T-helper 2 cell treated with Interferon-gamma antibody and Interleukin-4, amounts not matched to agents 5 μg/mL and 100 μg/mL, for 36 hours (primary cell): Measurements from ENCODE around the gene COL4A1.
"Not testable (repeated sequence)": the region's sequence is repeated elsewhere in the genome, so short reads cannot be mapped to it uniquely, and the experiment has no call there.

Source experiments
- DNase-seq: peaks from one replicate; pipeline ENCODE4 v3.0.0; 2021; ENCODE audit warnings: low spot score
- H3K27ac Mint-ChIP-seq: one replicate; pipeline ENCODE4 v1.8.0; 2021; ENCODE audit warnings: mild to moderate bottlenecking, mixed read lengths
- H3K27me3 Mint-ChIP-seq: one replicate; pipeline ENCODE4 v1.8.0; 2021; ENCODE audit warnings: low read depth, mixed read lengths
- H3K36me3 Mint-ChIP-seq: one replicate; pipeline ENCODE4 v1.8.0; 2021; ENCODE audit warnings: low read depth, mixed read lengths
- H3K4me1 Mint-ChIP-seq: one replicate; pipeline ENCODE4 v1.8.0; 2021; ENCODE audit warnings: low read depth, mixed read lengths
- H3K4me3 Mint-ChIP-seq: one replicate; pipeline ENCODE4 v1.8.0; 2022; ENCODE audit warnings: mild to moderate bottlenecking, moderate library complexity, mixed read lengths
- H3K9me3 Mint-ChIP-seq: one replicate; pipeline ENCODE4 v1.8.0; 2021; ENCODE audit warnings: mixed read lengths

COL4A1 gene

GRCh38 chr13:110313733-110314132 is 6.8 kb upstream of the COL4A1 start:
- H3K9me3 Mint-ChIP-seq, H3K4me1 Mint-ChIP-seq, H3K27ac Mint-ChIP-seq, H3K36me3 Mint-ChIP-seq, H3K4me3 Mint-ChIP-seq, DNase-seq: not testable (repeated sequence)
- peaks cover 52% of the 10 kb centered on the region for H3K27me3 Mint-ChIP-seq

DNA sequence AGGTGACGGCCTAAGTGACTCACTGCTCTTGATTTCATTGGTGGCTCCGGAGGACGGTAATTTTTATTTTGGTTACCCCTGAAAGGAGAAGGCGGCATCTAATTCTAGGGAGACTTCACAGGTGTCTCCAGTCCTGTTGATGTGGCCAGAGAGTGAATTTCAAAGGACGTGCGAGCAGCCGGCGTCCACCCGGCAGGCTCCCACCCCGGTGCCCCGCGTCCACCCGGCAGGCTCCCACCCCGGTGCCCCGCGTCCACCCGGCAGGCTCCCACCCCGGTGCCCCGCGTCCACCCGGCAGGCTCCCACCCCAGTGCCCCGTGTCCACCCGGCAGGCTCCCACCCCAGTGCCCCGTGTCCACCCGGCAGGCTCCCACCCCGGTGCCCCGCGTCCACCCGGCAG is 6.3 kb upstream of the COL4A1 start:
- not testable (repeated sequence) for H3K4me1 Mint-ChIP-seq, H3K4me3 Mint-ChIP-seq, H3K36me3 Mint-ChIP-seq, H3K27ac Mint-ChIP-seq, DNase-seq, H3K9me3 Mint-ChIP-seq
- H3K27me3 Mint-ChIP-seq, result peaks cover 57% of the 10 kb centered on the region

DNA sequence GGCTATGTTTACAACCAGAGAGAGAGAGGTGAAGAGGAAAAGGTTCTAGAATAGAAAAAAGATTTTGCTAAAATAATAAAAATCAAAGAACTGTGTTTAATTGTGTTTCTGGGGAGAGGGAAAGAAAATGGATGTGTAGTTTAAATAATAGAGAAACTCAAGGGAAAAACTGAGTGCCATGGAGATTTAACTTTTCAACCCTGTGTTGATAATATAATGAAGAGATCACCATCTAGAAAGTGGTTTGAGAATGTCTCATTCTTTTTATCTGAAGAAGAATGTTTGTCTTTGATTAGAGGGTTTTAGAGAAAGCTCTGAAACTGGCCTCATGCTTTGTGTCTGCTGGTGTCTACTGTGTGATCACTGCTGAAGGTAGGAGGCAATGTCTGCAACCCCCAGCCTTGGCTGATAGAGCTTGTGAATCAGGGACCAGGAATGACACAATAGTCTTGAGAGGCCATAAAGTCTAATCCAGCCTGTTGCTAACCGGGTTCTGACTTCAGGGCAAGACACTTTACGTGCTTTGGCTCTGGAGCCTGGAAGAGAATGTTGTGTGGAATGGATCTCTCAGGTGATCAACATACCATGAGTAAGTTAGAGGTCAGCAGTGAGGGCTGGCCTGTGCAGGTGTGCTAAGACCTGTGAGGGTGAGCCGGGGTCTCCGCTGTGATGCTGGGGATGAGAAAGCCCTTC is 5.5 kb upstream of the COL4A1 start:
- DNase-seq, result no peak
- Mint-ChIP-seq H3K9me3 (no peaks in the 10 kb centered on the region), H3K36me3 (no peaks in the 10 kb centered on the region), H3K27me3 (peaks cover 61% of the 10 kb centered on the region), H3K4me1 (no peaks in the 10 kb centered on the region), H3K4me3 (no peak overlapping the region), H3K27ac (no peak overlapping the region)

DNA sequence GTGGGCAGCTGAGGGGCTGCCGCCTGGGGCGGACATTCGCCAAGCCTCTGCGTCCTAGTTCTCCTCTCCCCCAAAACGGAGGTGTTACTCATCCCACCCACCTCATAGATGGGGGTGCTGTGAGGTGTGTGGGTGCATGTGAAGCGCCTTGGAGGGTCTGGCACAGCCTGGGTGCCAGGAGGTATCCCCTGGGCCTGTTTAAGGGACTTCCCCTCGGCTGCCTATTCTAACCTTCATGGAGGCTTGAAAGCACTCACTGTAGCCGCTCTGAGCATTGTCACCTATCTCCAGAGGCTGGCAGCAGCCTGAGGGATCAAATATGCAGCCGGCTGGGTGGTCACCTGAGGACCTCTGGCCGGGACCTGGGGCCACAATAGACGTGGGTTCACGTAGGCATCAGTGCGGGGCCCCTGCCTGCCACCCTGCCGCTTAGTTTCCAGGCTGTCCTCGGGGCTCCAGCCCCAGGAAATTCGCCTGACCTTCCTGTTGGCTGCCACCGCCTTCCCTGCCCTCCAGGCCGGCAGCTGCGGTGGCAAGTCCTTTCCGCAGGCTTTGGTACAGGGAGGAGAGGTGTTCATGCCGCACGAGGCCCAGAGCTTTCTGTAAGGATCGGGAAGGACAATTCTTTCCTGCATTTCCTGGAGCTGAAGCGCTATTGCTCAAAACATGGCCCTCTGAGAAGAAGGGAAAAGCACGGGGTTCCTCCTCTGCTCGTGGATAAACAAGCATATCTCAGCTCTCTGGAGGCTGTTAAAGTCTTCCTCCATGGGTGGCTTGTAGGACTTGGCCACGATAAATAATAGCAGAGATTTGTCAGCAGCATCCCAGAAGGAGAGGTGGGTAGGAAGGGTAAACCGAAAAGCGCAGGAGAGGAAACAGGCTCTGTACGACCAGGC is 4.7 kb upstream of the COL4A1 start:
- Mint-ChIP-seq H3K4me3 (no peak overlapping the region), H3K27ac (no peak overlapping the region), H3K4me1 (no peaks in the 10 kb centered on the region), H3K9me3 (no peaks in the 10 kb centered on the region), H3K36me3 (no peaks in the 10 kb centered on the region), H3K27me3 (peaks cover 57% of the 10 kb centered on the region)
- no peak for DNase-seq

DNA sequence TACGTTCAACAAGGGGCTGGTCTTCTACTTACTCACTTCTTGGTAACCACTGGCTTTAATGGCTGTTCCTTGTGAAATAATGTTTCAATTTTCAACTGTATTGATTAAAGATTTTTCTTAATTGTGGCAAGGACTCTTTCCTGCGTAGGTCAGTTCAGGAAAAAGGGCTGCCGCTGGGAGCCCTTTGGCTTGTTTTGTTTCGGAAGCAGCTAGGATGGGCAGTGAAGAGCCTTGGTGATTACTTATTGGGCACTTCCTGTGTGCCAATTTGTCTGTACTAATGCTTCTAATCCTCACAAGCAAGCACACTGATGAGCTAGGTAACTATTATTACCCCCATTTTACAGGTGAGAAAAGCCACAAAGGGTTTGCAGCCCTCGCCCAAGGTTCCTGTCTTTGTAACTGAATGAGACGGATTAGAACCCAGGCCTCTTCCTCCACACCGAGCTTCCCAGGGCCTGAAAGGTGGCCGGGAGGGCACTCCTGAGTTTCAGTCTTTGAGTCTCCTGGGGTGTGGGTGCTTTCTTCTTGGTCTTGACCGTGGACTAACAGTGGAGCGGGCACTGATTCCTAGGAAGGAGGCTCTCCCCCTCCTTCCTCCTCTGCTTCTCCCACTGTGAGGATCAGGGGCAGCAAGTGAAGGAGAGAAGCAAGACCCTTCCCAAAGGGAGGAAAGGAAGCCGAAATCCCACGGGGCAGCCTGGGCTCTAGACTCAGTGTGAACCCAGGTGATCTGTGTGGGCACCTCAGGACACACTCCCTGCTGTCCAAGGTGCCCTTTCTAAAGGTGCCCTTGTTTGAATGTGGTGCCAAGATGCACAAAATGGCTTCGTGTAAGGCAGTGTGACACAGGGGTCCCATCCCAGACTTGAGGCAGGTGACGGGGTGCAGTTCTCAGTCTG is 3.8 kb upstream of the COL4A1 start:
- H3K4me1 Mint-ChIP-seq, result peaks cover under 1% of the 10 kb centered on the region
- H3K4me3 Mint-ChIP-seq, result no peak overlapping the region

GRCh38 chr13:110309661-110310524 is 2.9 kb upstream of the COL4A1 start:
- peaks cover 66% of the 10 kb centered on the region for H3K27me3 Mint-ChIP-seq

More for the DNA sequence above, 3.8 kb upstream of the COL4A1 start:
- H3K27me3 Mint-ChIP-seq, result peaks cover 60% of the 10 kb centered on the region
- no peak overlapping the region for H3K27ac Mint-ChIP-seq
- DNase-seq, result no peak
- H3K9me3 Mint-ChIP-seq, result no peaks in the 10 kb centered on the region
- no peaks in the 10 kb centered on the region for H3K36me3 Mint-ChIP-seq

DNA sequence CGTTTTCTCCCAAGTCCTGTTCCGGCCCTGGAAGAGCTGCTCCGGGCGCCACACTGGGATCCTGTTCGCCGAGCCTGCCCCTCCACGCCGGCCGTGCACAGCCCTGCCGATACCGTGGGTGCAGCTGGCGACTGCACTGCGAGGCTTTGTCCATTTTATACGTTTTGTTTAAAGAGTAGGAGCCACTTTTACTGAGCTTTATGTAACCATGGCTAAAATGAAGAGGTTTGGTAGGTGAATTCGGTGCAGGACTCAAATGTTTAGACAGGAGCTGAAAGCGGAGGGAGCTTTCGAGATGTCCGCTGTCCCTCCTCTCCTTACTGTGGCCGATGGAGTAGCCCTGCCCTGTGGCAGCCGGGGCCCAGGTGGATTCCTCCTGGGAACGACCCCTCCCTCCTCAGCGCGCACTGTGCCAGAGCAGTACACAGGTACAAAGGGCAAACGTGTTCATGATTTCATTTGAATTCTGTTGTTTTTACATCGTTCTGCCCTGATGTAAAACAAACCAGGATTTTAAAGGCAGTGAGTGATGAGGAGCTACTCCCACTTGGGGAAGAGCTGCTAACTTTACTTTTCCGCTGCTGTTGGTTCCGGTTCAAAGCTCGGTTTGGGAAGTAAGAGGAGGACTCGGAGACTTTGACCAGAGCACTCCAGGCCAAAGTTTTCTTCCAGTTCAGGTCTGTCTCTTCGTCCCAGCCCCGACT is 1.9 kb upstream of the COL4A1 start:
- Mint-ChIP-seq H3K9me3 (no peaks in the 10 kb centered on the region), H3K27me3 (peaks cover 73% of the 10 kb centered on the region), H3K36me3 (no peaks in the 10 kb centered on the region), H3K4me1 (peaks cover 2% of the 10 kb centered on the region), H3K27ac (no peak overlapping the region), H3K4me3 (no peak overlapping the region)
- no peak for DNase-seq

More at GRCh38 chr13:110309661-110310524, 2.9 kb upstream of the COL4A1 start:
- H3K9me3 Mint-ChIP-seq, result no peaks in the 10 kb centered on the region
- H3K36me3 Mint-ChIP-seq, result no peaks in the 10 kb centered on the region
- H3K4me1 Mint-ChIP-seq, result peaks cover 2% of the 10 kb centered on the region
- no peak overlapping the region for H3K27ac Mint-ChIP-seq
- no peak for DNase-seq
- H3K4me3 Mint-ChIP-seq, result no peak overlapping the region

DNA sequence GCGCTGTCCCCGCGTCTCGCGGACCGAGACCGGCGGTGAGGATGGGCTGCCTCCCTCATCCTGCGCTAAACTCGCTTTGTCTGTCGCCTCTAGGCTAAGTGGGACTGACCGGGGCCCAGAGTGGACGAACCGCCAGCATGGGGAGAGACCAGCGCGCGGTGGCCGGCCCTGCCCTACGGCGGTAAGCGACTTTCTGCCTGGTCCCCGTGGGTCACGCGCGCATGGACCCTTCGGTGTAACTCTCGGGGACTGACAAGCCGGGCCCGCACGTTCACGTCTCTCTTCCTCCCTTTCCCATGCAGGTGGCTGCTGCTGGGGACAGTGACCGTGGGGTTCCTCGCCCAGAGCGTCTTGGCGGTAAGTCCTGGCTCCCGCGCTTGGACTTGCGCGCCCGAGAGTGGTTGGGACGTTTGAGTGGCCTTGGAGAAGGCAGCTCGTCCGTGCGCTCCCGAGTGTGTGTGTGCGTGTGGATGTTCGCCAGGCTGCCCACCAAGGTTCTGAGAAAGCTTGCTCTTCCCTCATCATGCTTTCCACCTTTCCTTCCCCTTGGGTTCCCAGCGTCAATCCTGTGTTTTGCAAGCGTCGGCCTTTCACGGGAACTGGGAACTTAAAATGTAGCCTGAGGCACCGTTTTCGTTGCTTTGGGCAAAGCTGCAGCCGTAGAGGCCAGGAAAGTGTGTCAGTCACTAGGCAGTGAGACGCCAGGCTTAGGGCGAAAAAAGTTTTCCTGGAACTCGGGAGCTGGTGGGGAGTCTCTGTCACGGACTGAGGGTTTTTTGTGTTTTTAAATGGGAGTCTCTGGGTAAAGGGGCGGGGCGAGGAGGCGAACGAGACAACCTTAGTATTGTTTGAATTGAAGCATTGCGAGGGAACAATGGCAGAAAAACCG is 1.1 kb upstream of the COL4A1 start:
- Mint-ChIP-seq H3K27me3 (peaks cover 80% of the 10 kb centered on the region), H3K4me1 (peaks cover 2% of the 10 kb centered on the region), H3K9me3 (no peaks in the 10 kb centered on the region), H3K27ac (no peak overlapping the region), H3K36me3 (no peaks in the 10 kb centered on the region), H3K4me3 (no peak overlapping the region)
- no peak for DNase-seq

DNA sequence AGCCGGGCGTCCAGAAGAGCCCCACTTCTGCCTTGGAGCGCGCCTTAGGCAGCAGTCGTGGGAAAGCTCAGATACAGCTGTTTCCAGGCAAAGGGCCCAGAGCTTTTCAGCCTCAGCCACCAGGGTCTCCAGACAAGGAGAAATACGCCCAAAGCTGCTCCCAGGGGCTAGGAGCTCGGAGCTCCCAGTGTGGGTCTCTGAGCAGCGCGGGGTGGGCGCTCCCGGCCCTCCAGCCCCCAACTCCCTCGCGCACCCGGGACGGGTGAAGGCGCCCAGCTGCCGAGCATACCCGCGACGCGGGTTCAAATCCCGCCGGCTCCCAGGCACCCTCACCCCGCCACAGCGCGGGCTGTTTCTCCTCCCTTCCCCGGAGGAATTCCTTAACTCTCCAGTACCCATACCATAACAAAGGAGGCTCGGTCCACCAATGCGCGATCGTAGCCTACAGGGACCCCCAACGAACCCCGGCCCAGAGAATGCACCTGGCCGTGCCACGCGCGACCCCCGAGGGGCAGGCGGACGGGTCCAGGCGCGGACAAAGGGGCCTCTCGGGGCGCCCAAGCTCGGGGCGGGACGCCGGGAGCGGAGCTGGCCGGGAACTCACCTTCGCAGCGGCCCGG is 507 bp downstream of the COL4A1 start:
- H3K9me3 Mint-ChIP-seq, result no peaks in the 10 kb centered on the region
- peaks cover 82% of the 10 kb centered on the region for H3K27me3 Mint-ChIP-seq
- no peak for DNase-seq
- H3K27ac Mint-ChIP-seq, result no peak overlapping the region
- peaks cover 2% of the 10 kb centered on the region for H3K4me1 Mint-ChIP-seq
- H3K36me3 Mint-ChIP-seq, result no peaks in the 10 kb centered on the region
- no peak overlapping the region for H3K4me3 Mint-ChIP-seq

DNA sequence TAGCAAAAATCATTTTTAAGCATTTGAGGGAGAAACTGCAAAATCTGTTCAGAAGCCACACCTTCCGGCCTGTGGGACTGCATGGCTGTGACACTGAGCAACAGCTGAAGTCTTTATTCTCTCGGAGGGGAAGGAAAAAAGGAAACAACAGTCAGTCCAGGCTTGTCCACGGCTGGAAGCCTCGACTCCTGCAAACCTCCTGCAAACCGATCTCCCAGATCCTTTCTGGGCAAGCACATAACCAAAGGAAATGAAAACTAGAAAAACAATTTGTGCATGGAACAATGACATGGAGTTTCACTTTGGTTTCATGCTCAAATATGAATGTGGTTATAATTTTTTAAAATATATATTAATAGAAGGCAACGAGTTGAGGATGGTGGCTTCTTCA is 1.0 kb downstream of the COL4A1 start:
- no peaks in the 10 kb centered on the region for H3K36me3 Mint-ChIP-seq
- DNase-seq, result no peak
- peaks cover 2% of the 10 kb centered on the region for H3K4me1 Mint-ChIP-seq
- no peaks in the 10 kb centered on the region for H3K9me3 Mint-ChIP-seq
- no peak overlapping the region for H3K4me3 Mint-ChIP-seq
- H3K27ac Mint-ChIP-seq, result no peak overlapping the region
- peaks cover 82% of the 10 kb centered on the region for H3K27me3 Mint-ChIP-seq

GRCh38 chr13:110305544-110305943 is 1.4 kb downstream of the COL4A1 start:
- Mint-ChIP-seq H3K27me3 (peaks cover 80% of the 10 kb centered on the region), H3K36me3 (no peaks in the 10 kb centered on the region), H3K9me3 (no peaks in the 10 kb centered on the region), H3K27ac (no peak overlapping the region), H3K4me1 (peaks cover 2% of the 10 kb centered on the region), H3K4me3 (no peak overlapping the region)
- DNase-seq, result no peak

DNA sequence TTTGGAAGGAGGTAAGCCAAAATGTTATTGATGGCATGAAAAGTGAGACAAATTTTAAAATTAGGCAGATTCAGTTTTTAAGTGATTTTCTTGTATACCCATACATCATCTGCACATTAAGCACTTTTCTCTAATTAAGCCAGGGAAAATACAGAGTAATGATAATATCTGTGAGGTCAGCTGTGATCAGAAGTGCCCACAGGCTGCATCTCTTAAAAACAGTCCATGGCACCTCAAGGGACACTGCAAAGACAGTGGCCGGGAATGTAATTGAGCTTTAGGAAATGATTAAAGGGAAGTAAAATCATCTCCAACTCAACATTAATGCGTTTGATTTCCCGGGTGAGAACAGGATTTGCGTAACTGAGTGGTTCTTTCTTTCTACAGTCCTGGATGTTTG is 2.0 kb downstream of the COL4A1 start:
- H3K4me1 Mint-ChIP-seq, result peaks cover 2% of the 10 kb centered on the region
- H3K9me3 Mint-ChIP-seq, result no peaks in the 10 kb centered on the region
- no peak overlapping the region for H3K4me3 Mint-ChIP-seq
- no peak for DNase-seq
- no peak overlapping the region for H3K27ac Mint-ChIP-seq
- H3K36me3 Mint-ChIP-seq, result no peaks in the 10 kb centered on the region
- peaks cover 79% of the 10 kb centered on the region for H3K27me3 Mint-ChIP-seq
